GM12891 (cell line): Measurements from ENCODE around the gene VPS37D.

Experiments used
- PAX5 ChIP-seq: IDR thresholded peaks from 2 replicates; pipeline ENCODE4 v1.6.1; 2011; ENCODE audit warnings: low read length, moderate library complexity, mild to moderate bottlenecking; ENCODE audit not compliant: insufficient read depth, severe bottlenecking
- POLR2A ChIP-seq: IDR thresholded peaks from 2 replicates; pipeline ENCODE4 v1.6.1; 2011; ENCODE audit warnings: low read depth, low read length, control low read depth
- POLR2AphosphoS5 ChIP-seq: IDR thresholded peaks from 2 replicates; pipeline ENCODE4 v1.6.1; 2011; ENCODE audit warnings: low read depth, low read length, control low read depth

GRCh38 chr7:73679709-73680108, 12.1 kb downstream of the VPS37D start:
- no peak for TF ChIP-seq POLR2A
- TF ChIP-seq PAX5 = no peak
- no peak for TF ChIP-seq POLR2AphosphoS5
